Measurements from ENCODE around the gene NKAIN2. TPM values are rescaled to one million over a fixed set of nuclear protein-coding genes. Genes with fewer than 3 reads are reported as not detected.

NKAIN2 gene
- total and polyA plus RNA-seq, 9 of the 15 experiments (the other 6 are each of a cell fraction or from before 2014, with no cell fraction given) = not detected

GRCh38 chr6:123794799-123795198 is 8.9 kb upstream of the NKAIN2 start:
- ChIA-PET POLR2A (no interaction called here), CTCF (ENCODE audit: low intra/inter-chr PET ratio) (no interaction called here)
- Histone ChIP-seq H3K4me3 (no peak overlapping the region), H3K27me3 (ENCODE audit: control insufficient read depth in 2 of 2, insufficient read depth in 2 of 2, low read length in 2 of 2) (no peaks in the 10 kb centered on the region), H3K79me2 (ENCODE audit: control insufficient read depth, insufficient read depth, low read length) (no peaks in the 10 kb centered on the region), H3K9ac (ENCODE audit: insufficient read depth in 1 of 2, low read depth in 2 of 2, low read length in 2 of 2) (no peak overlapping the region), H3K4me1 (replicated peaks in 1 of 2; ENCODE audit: control insufficient read depth in 2 of 2, insufficient read depth in 2 of 2, low read length in 2 of 2) (no peaks in the 10 kb centered on the region), H3K27ac (ENCODE audit: extremely low read depth, low read depth, low read length) (no peak overlapping the region), H3K9me1 (ENCODE audit: control insufficient read depth, insufficient read depth, low read length) (no peaks in the 10 kb centered on the region), H3K36me3 (ENCODE audit: control insufficient read depth, insufficient read depth, low read length) (no peaks in the 10 kb centered on the region), H3K4me2 (ENCODE audit: insufficient read depth, low read length) (no peak overlapping the region), H2AFZ (ENCODE audit: low read depth, low read length) (no peak overlapping the region), H4K20me1 (replicated peaks; ENCODE audit: control insufficient read depth, insufficient read depth, low read length) (no peaks in the 10 kb centered on the region), H3K9me3 (replicated peaks; ENCODE audit: control insufficient read depth, insufficient read depth, low read depth, low read length) (no peaks in the 10 kb centered on the region)
- FAIRE-seq (no peak), DNase-seq (ENCODE audit: extremely low read depth in 1 of 4, low spot score in 3 of 4) (no peak), ATAC-seq (no peak)
- no TSS peak for BruUV-seq (replicated peaks)
- TF ChIP-seq CXXC5 (CRISPR knock-in tag; IDR thresholded peaks at IDR 0.05) = no peak
- no peak for TF ChIP-seq ASH1L (IDR thresholded peaks at IDR 0.05; ENCODE audit: borderline replicate concordance, low read depth, partially characterized antibody)
- no peak for TF ChIP-seq ZNF695 (CRISPR knock-in tag; IDR thresholded peaks at IDR 0.05)
- TF ChIP-seq POLR2G (IDR thresholded peaks at IDR 0.05; ENCODE audit: low read depth, low read length) = no peak
- no peak for TF ChIP-seq OTX1 (CRISPR knock-in tag; IDR thresholded peaks at IDR 0.05)
- TF ChIP-seq ZZZ3 (IDR thresholded peaks at IDR 0.05) = no peak
- TF ChIP-seq ZNF589 (CRISPR knock-in tag; IDR thresholded peaks at IDR 0.05; ENCODE audit: low read depth) = no peak
- no peak for TF ChIP-seq E2F5 (CRISPR knock-in tag; IDR thresholded peaks at IDR 0.05)
- no peak for TF ChIP-seq ZNF384 (IDR thresholded peaks at IDR 0.05; ENCODE audit: low read depth, low read length)
- in situ Hi-C loops (cut with MboI) (no loop called here), intact Hi-C loops (cut with micrococcal nuclease) (no loop called here)
